A673 (cell line): Measurements from ENCODE around the gene RPAP3. TPM values are rescaled to one million over a fixed set of nuclear protein-coding genes. Genes with fewer than 3 reads are reported as not detected.

Source experiments
- BruUV-seq: library from RNA; stranded (reverse); fragments of 400-500 nt; replicated peaks from 2 replicates; lab custom pipeline; 2021; lab: Mats Ljungman, UMichigan
- CTCF ChIA-PET: fragments of 300-600 bp; sonication (Branson Sonifier 250); formaldehyde crosslinking; loops from one replicate; lab custom pipeline; 2022; ENCODE audit warnings: antibody characterized with exemption; lab: Charles Lee
- POLR2A ChIA-PET: fragments of 300-600 bp; sonication (Branson Sonifier 250); formaldehyde crosslinking; loops from one replicate; lab custom pipeline; 2022; ENCODE audit warnings: antibody characterized with exemption; ENCODE audit not compliant: low non-redundant PET; lab: Charles Lee
- DNase-seq: peaks from one replicate; pipeline ENCODE4 v3.0.0-alpha.2; 2015; ENCODE audit warnings: low spot score
- H3K27ac ChIP-seq: fragments of 200-600 bp; sonication (generic); 2 replicates; pipeline ENCODE4 v1.5.1; 2016; ENCODE audit warnings: mixed run types, low read depth, mild to moderate bottlenecking, mixed read lengths, antibody characterized with exemption, low read length; ENCODE audit not compliant: poor library complexity, severe bottlenecking
- H3K27me3 ChIP-seq: fragments of 200-600 bp; sonication (generic); replicated peaks from 2 replicates; pipeline ENCODE4 v1.6.1; 2017; ENCODE audit warnings: mixed run types, low read depth, mild to moderate bottlenecking, mixed read lengths, antibody characterized with exemption, low read length; ENCODE audit not compliant: insufficient read depth, poor library complexity
- H3K36me3 ChIP-seq: fragments of 200-600 bp; sonication (generic); 2 replicates; pipeline ENCODE4 v1.6.1; 2016; ENCODE audit warnings: mixed run types, mild to moderate bottlenecking, mixed read lengths, antibody characterized with exemption, low read length; ENCODE audit not compliant: insufficient read depth, poor library complexity, severe bottlenecking
- H3K4me1 ChIP-seq: fragments of 200-600 bp; sonication (generic); 2 replicates; pipeline ENCODE4 v1.6.1; 2017; ENCODE audit warnings: mixed run types, mild to moderate bottlenecking, mixed read lengths, antibody characterized with exemption, low read length; ENCODE audit not compliant: insufficient read depth, poor library complexity, severe bottlenecking
- H3K4me3 ChIP-seq: fragments of 200-600 bp; sonication (generic); 2 replicates; pipeline ENCODE4 v1.5.1; 2016; ENCODE audit warnings: low read depth, mixed run types, mild to moderate bottlenecking, mixed read lengths, low read length; ENCODE audit not compliant: poor library complexity, severe bottlenecking
- H3K9me3 ChIP-seq: fragments of 200-600 bp; sonication (generic); 2 replicates; pipeline ENCODE4 v1.6.1; 2016; ENCODE audit warnings: mixed run types, low read depth, mild to moderate bottlenecking, mixed read lengths, antibody characterized with exemption, low read length; ENCODE audit not compliant: poor library complexity, severe bottlenecking
- EZH2 ChIP-seq: fragments of 200-600 bp; sonication (generic); IDR thresholded peaks from 2 replicates; pipeline ENCODE4 v1.6.1; 2017; ENCODE audit warnings: borderline replicate concordance, low read depth, mild to moderate bottlenecking, mixed read lengths, antibody characterized with exemption, low read length; ENCODE audit not compliant: poor library complexity, severe bottlenecking
- intact Hi-C: fragments of 100-400 bp; cut with micrococcal nuclease; formaldehyde crosslinking; loops from one replicate; pipeline ENCODE4 v1.10.0; 2022; ENCODE audit not compliant: unreplicated experiment
- total RNA-seq: library from RNA; stranded (reverse); gene quantifications from 2 replicates; pipeline ENCODE4 v1.2.3, GENCODE V29; 2021
- TF ChIP-seq, protein P1 (sequence below): fragments of 300-800, 200-600 bp; sonication (generic); conservative IDR thresholded peaks from 2 replicates; pipeline ENCODE4 v1.5.1; 2017; ENCODE audit warnings: low read depth, mild to moderate bottlenecking, antibody characterized with exemption, low read length, moderate library complexity, mixed read lengths

Gene RPAP3
- total RNA-seq, 1 experiment from 2014 or later, result 81.1 TPM

DNA sequence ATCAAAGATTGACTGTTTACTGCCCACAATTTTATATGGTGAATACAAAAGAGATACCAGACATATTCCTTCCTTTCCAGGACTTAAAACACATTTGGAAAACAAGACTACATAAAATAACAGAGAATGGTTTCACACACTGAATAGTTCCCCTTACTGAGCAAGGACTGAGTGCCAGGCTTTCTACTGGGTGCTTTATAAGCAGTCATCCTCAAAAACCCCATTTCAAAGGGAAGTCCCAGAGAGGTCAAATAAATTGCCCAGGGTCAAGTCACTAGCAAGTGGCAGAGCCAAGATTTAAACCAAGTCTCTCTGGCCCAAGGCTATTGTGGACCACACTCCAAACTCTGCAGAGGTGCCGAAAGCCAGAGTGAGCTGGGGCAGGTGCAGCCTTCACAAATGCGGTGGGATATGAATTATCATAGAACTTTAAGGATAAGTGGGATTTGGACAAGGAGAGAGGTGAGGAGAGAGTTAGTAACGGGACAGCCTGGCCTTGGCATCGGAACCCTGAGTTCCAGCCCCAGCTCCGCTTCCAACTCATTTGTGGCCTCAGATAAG lies 9.1 kb upstream of the RPAP3 start:
- Histone ChIP-seq H3K27ac (no peak overlapping the region), H3K4me3 (no peak overlapping the region), H3K36me3 (no peaks in the 10 kb centered on the region), H3K4me1 (peaks cover 11% of the 10 kb centered on the region), H3K9me3 (no peaks in the 10 kb centered on the region), H3K27me3 (no peaks in the 10 kb centered on the region)
- intact Hi-C loops, result loop anchor here (1.0 to 10.0 kb wide), 3 partner anchors 123 to 450 kb away; no protein-coding TSS in a partner anchor
- POLR2A ChIA-PET, result no interaction called here
- CTCF ChIA-PET, result interaction anchor here (0.5 to 2.0 kb wide), 8 partner anchors 9 to 123 kb away, joined by 3 to 13 read pairs (median 4); partner anchors contain the start of genes RPAP3 and SLC48A1
- BruUV-seq, result no TSS peak
- no peak for DNase-seq
- no peak for TF ChIP-seq EZH2
- TF ChIP-seq, protein P1, sequence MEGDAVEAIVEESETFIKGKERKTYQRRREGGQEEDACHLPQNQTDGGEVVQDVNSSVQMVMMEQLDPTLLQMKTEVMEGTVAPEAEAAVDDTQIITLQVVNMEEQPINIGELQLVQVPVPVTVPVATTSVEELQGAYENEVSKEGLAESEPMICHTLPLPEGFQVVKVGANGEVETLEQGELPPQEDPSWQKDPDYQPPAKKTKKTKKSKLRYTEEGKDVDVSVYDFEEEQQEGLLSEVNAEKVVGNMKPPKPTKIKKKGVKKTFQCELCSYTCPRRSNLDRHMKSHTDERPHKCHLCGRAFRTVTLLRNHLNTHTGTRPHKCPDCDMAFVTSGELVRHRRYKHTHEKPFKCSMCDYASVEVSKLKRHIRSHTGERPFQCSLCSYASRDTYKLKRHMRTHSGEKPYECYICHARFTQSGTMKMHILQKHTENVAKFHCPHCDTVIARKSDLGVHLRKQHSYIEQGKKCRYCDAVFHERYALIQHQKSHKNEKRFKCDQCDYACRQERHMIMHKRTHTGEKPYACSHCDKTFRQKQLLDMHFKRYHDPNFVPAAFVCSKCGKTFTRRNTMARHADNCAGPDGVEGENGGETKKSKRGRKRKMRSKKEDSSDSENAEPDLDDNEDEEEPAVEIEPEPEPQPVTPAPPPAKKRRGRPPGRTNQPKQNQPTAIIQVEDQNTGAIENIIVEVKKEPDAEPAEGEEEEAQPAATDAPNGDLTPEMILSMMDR, result no peak

DNA sequence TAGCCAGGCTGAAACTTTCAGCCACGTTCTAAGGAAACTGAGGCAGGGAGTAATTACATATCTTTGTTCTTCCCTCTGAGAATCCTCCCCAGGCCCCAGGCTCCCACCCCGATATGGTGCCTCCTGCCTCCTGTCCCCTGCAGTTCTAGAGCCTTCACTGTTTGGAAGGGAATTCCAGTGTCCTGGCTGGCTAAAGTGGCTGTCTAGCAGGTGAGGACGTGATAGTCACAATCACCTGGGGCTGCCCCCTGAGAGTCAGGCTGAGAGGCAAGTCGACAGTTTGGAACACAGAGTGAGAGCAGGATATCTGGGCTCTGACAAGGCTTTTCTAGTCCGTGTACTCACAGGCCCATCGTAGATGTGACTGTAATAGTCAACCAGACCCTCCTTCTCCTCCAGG lies 6.3 kb upstream of the RPAP3 start:
- Histone ChIP-seq H3K27ac (no peak overlapping the region), H3K4me3 (no peak overlapping the region), H3K4me1 (peaks cover 4% of the 10 kb centered on the region), H3K36me3 (no peaks in the 10 kb centered on the region), H3K27me3 (no peaks in the 10 kb centered on the region), H3K9me3 (no peaks in the 10 kb centered on the region)
- no peak for DNase-seq
- POLR2A ChIA-PET, result no interaction called here
- CTCF ChIA-PET, result interaction anchor here (2.8 kb wide), 1 partner anchor 126 kb away, joined by 12 read pairs; no protein-coding TSS in a partner anchor
- no TSS peak for BruUV-seq
- TF ChIP-seq EZH2, result no peak
- TF ChIP-seq, protein P1, result no peak
- intact Hi-C loops, result loop anchor here (10.0 kb wide), 1 partner anchor 453 kb away; no protein-coding TSS in a partner anchor

DNA sequence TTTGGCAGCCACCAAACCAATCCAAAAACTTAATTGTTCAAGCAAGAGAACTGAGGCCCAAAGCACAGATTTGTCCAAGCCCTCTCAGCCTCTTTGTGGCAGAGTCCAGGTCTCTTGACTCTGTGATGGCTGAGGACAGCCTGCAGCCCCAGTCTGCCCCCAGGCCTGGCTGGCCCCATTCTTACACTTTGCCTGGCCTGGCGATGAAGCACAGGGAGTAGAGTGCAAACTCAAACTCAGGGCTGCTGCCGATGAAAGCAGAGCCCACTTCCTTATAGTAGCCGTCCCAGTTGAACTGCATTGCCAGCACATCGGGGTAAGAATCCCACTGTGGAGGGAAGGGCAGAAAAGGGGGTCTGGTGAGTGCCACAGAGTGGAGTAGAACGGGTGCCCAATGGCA lies 5.6 kb upstream of the RPAP3 start:
- intact Hi-C loops, result loop anchor here (10.0 kb wide), 1 partner anchor 453 kb away; no protein-coding TSS in a partner anchor
- DNase-seq, result no peak
- Histone ChIP-seq H3K27me3 (no peaks in the 10 kb centered on the region), H3K4me1 (peaks cover 8% of the 10 kb centered on the region), H3K27ac (no peak overlapping the region), H3K36me3 (no peaks in the 10 kb centered on the region), H3K9me3 (no peaks in the 10 kb centered on the region), H3K4me3 (no peak overlapping the region)
- no peak for TF ChIP-seq EZH2
- TF ChIP-seq, protein P1, result no peak
- ChIA-PET CTCF (interaction anchor here (0.6 to 2.8 kb wide), 2 partner anchors 9 to 127 kb away, joined by 3 to 12 read pairs; no protein-coding TSS in a partner anchor), POLR2A (no interaction called here)
- BruUV-seq, result no TSS peak
